Skin epidermis (tissue), 12 donors: Measurements from ENCODE around the gene NT5DC1.
"Not testable (repeated sequence)": the region's sequence is repeated elsewhere in the genome, so short reads cannot be mapped to it uniquely, and the experiment has no call there.

Source experiments
- H3K27ac ChIP-seq, 21 experiments: fragments of 200-600 bp; sonication (generic) in 11 of 21; one replicate each; pipeline ENCODE4 v1.5.0; 2020; ENCODE audit warnings: mild to moderate bottlenecking in 3 of 21, inconsistent platforms in 2 of 21, moderate library complexity in 2 of 21
- H3K4me3 ChIP-seq, 7 experiments: fragments of 200-600 bp; sonication (generic) in 2 of 7; one replicate each; pipeline ENCODE4 v1.5.0; 2020; ENCODE audit warnings: inconsistent platforms in 2 of 7, mild to moderate bottlenecking in 2 of 7, moderate library complexity in 1 of 7

NT5DC1 gene

DNA sequence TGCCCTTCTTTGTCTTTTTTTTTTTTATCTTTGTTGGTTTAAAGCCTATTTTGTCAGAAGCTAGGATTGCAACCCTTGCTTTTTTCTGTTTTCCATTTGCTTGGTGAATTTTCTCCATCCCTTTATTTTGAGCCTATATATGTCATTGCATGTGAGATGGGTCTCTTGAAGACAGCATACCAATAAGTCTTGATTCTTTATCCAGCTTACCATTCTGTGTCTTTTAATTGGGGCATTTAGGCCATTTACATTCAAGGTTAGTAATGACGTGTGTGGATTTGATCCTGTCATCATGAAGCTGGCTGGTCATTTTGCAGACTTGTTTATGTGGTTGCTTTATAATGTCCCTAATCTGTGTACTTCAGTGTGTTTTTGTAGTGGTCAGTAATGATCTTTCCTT is 162.7 kb downstream of the NT5DC1 start:
- Histone ChIP-seq H3K4me3 (no peak overlapping the region), H3K27ac (no peak overlapping the region)

DNA sequence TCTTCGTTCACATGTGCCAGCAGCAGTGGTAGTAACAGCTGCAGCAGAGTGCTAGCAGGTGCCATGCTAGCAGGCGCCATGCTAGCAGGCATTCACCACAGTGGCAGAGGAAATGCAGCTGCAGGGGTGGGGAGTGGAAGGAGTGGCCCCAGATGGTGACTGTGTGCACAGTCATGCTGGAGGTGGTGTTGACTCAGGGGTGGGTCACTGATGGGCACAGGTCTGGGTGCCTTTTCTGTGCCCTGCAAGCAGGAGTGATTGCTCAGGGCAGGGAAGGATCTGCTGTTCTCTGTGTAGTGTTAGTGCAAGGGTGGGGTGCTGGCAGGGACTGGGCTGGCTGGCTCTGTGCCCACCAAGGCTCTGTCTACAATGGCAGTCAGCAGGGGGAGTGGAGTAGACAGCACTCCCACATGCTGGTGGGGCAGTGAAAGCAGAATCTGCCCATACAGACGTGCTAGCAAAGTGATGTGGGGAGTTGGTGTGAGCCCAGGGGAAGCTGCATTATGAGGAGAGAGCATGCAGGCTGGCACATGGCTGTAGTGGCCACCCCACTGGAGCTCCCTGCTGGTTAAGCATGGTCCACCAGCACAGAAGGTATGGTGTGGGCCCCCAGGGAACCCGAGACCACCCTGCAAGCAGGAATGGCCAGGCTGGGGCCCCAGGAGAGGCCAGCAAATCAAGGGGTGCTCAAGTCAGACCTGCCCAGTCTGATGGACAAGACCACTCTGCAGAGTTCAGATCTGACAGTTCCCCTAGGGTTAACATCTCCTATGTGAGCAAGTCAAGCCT is 164.6 kb downstream of the NT5DC1 start:
- Histone ChIP-seq H3K27ac (no peak overlapping the region), H3K4me3 (no peak overlapping the region)

DNA sequence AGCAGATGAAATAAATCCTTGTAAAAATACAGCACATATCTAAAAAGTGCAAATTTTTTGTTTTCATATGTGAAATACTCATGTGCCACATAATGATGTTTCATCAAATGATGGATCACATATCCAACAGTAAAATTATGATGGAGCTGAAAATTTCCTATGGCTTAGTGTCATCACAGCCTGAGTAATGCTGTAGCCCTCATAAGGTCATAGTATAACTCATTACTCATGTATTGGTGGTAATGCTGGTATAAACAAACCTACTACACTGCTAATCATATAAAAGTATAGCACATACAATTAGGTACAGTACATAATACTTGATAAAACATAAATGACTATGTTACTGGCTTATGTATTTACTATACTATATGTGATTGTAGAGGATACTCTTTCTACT is 166.2 kb downstream of the NT5DC1 start:
- Histone ChIP-seq H3K27ac (no peak overlapping the region), H3K4me3 (no peak overlapping the region)

DNA sequence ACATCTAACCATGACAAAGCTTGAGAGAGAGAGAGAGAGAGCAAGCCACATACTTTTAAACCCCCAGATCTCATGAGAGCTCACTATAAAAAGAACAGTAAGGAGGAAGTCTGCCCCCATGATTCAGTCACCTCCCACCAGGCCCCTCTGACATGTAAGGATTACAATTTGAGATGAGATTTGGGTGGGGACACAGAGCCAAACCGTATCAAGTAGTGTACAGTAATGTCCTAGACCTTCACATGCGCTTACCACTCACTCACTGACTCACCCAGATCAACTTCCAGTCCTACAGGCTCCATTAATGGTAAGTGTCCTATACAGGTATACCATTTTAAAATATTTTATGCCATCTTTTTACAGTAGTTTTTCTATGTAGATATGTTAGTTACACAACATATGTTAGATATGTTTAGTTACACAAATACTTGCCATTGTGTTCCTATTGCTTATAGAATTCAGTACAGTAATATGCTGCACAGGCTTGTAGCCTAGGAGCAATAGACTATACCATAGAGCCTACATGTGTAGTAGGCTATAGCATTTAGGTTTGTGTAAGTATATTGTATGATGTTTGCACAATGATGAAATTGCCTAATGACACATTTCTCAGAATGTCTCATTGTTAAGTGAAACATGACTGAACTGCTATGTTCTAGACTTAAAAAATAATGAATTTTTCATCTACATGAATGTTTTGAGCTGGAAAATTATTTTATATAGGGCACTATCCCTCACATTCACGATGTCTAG is 167.4 kb downstream of the NT5DC1 start:
- Histone ChIP-seq H3K4me3 (no peak overlapping the region), H3K27ac (no peak overlapping the region)

DNA sequence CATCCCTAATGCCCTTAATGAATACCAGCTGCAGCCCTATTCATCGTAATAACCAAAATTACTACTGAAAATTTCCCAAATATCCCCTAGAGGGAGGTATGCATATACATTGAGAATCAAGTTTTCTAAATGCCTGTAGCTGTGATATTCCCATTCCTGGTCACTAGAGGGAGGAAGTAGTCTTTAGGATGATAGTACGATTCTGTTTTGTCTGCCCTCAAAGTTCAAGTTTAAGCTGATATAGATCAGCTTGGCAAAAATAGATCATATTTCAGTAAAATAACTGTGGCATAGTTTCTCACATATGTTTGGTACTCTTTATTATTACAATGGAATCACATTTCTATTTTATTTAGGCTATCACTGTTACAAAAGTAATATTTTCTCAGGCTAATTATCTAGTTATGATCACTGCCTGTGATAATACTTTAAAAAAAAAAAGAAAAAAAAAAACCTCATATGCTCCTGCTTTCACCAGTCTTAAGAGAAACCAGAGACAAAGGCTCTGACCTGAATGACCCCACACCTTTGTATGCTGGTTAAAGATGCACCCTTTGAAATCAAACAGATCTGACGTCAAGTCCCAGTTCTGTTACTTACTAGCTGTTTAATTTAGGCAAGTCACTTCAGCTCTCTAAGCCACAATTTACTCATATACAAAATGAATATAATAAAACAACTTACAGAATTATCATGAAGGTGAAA is 168.1 kb downstream of the NT5DC1 start:
- H3K4me3 ChIP-seq: no peak overlapping the region
- H3K27ac ChIP-seq: no peak overlapping the region

DNA sequence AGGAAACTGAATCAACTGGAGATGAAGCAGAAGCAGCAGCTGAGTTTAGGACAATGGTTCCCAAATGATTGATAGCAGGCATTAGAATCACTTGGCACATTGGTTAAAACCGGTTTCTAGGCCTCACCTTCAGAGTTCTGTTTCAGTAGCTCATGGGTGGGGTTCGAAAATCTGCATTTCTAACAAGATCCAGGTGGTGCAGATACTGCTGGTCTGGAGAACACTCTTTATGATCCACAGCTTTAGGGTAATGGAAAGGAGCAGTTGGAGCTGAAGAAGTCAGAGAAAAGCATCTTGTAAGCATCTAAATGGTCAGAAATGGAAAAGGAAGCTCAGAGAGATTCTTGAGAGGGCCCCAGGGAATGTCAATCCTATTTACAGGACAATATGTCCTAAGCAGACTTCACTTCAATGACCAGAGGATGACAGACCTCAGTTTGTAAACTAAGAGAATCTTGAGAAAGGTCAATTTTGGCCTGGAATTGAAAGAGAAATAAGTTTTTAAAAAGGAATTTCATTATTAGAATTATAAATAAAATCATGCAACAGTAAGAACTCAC is 170.6 kb downstream of the NT5DC1 start:
- Histone ChIP-seq H3K4me3 (no peak overlapping the region), H3K27ac (no peak overlapping the region)

DNA sequence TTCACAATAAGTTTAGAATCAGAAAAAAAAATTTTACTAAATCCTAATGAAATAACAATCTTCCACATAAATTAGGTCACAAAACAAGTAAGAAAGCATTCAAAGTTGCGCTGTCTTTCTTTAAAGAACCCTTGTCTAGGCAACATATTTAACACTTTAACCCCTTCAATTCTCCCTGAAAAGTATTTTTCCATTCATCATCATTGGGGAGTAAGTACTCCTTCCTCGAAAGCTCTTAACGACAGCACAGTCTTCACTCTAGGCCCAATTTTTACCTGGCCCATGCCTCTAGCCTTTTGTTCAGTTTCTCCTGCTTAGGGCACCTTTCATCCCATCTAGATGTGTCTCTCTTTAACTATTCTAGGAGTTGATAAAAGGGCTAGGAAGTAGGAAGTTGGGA is 176.5 kb downstream of the NT5DC1 start:
- peak overlapping the region; percentile 77 to 94 (median 92) for H3K4me3 ChIP-seq
- H3K27ac ChIP-seq: peak overlapping the region in 6 of 21 experiments; percentile 25 to 99 (median 75)

DNA sequence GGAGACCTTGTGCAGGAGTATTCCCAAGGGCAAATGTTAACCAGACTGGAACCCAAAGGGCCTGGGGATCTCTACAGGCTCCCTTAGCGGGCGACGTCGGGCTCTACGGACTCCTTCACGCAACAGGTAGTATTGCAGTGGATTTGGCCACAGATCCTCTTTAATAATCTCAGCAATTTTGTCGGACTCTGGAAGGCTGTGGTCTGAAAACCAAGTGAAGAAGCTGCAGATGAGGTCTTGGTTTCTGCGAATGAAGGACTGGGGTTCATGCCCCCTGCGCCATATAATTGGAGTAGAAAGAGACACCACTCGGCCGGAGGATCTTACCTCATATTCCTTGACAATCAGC is 177.8 kb downstream of the NT5DC1 start:
- H3K27ac ChIP-seq: peak overlapping the region in 20 of 21 experiments; percentile 90 to 99 (median 98)
- peak overlapping the region; percentile 77 to 94 (median 92) for H3K4me3 ChIP-seq

DNA sequence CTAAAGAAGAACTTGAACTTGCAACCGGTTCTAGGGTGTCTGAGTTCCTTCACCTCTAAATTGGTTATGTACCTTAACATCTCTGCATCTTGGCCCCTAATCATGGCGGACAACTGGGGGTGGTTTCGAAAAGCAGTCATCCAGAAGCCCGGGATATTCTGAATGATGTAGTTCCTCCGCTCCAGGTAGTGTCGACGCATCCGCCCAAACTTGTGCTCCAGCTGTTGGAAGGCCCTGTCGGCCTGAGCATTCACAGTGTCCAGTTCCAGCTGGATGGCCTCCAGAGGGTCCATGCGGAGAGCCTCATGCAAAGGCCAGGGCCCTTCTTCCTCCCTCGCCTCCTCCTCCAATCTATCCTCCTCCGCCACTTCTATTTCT is 178.2 kb downstream of the NT5DC1 start:
- H3K27ac ChIP-seq: peak overlapping the region; percentile 90 to 99 (median 98)
- peak overlapping the region; percentile 77 to 94 (median 92) for H3K4me3 ChIP-seq

DNA sequence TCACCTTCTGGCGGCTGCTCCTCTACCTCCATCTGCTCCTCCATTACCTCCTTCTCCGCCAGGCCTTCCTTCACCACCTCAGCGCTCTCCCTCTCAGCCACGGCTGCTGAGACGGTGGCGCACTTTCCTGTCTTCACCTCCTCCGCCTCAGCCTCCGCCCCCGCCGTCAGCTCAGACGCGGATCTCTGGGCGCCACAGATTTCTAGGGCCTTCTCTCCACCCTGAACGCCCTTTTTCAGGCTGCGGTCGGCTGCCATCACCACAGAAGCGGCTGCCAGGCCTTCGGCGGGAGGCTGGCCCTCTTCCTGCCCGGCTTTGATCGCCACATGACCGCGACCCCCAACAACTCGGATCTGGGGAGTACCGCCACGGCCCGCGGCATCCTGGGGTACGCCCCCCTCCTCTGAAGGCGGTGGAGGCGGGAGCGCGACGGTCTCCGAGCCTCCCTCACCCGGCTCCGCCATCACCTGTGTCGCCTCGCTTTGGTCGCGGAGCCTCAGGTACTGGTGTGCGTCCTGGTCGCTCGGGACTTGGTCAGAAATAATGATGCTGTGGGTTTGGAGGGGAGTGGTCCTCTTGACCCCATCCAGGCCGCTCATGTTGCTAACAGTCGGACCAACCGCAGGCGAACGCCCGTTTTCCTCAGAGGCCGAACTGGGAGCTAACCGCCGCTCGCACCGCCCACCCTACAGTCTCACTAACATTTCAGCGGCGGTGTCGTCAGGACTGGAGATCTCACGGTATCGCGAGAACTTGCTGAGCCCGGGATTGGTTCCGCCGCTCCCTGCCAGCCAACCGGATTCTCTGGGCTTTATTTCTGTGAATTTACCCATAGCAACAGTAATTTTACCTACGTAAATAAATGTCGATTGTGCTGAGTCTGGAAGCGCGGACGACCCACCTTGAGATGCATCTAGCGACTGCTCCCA is 178.8 kb downstream of the NT5DC1 start, which contains the start of gene TSPYL1:
Gene TSPYL1, minus strand, starts transcription at position 699 of the 929 bp plus-strand sequence. Its CDS starts 100 bp downstream, at position 599.
- H3K27ac ChIP-seq: peak within 1 kb of the TSS; percentile 90 to 99 (median 98)
- H3K4me3 ChIP-seq: peak within 1 kb of the TSS; percentile 77 to 94 (median 92)

DNA sequence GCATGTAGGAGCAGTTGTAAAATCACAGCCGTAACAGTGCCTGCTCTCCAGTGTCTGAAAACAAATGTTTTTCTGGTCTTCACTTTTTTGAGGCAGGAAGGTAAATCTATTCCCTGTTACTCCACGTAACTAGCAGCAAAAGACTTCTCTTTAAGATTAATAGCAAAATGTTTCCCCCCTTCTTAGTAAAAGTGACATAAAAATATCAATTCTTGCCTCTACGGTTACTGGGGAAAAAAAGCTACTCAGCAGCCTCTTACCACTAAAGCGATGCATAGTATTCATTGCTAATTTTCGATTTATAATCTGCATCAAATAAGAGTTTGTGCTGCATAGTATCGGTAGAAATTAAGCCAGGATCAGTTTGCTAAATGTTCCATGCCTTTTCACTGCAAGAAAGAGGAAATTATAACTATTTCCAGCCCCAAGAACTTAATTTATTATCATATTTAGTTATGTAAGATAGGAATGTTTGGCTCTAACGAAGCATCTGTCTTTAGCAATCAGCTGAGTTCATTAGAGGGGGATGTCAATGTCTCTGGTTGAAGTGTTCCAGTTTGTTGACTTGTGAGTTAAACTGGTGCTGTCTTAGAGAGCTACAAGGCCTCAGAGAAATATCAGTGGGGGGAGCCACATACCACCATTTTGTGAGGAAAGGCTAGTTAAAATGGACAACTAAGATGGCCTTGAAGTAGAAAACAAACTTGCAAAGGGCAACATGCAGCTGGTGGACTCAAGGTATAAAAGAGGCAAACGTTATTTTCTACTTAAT is 179.7 kb downstream of the NT5DC1 start:
- Histone ChIP-seq H3K27ac (peak overlapping the region in 20 of 21 experiments; percentile 80 to 99 (median 98)), H3K4me3 (peak overlapping the region; percentile 77 to 94 (median 92))

DNA sequence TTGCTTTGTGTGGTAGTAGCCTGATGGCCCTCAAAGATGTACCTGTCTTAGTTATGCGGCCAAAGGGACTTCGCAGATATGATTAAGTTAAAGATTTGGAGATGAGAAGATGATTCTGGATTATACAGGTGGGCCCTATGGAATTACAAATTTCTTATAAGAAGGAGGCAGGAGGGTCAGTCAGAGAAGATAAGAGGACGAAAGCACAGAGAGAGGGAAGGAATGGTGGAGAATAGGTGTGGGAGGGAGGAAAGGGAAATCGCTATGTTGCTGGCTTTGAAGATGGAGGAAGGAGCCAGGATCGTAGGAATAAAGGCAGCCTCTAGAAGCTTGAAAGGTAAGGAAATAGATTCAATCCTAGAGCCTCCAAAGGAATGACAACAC is 180.3 kb downstream of the NT5DC1 start:
- Histone ChIP-seq H3K4me3 (no peak overlapping the region), H3K27ac (peak overlapping the region in 3 of 21 experiments; percentile 98 to 99 (median 98))

DNA sequence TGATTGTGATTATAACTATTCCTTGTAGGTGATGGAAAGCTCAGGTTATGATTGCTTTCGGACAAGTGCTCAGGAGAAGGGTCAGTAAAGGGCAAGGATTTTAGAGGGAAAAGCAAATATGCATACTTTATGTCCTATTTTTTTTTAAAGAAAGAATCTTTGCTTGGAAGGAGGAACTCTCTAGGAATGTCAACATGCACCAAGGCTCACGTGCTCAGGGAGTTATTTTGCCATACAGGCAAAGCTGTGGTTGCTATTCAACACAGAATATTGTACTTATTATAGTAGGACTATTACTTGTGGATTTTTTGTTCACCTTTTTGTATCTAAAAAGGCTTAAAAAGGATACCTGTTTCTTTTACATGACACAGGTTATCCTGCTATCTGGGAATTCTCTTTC is 182.0 kb downstream of the NT5DC1 start:
- Histone ChIP-seq H3K27ac (no peak overlapping the region), H3K4me3 (no peak overlapping the region)

DNA sequence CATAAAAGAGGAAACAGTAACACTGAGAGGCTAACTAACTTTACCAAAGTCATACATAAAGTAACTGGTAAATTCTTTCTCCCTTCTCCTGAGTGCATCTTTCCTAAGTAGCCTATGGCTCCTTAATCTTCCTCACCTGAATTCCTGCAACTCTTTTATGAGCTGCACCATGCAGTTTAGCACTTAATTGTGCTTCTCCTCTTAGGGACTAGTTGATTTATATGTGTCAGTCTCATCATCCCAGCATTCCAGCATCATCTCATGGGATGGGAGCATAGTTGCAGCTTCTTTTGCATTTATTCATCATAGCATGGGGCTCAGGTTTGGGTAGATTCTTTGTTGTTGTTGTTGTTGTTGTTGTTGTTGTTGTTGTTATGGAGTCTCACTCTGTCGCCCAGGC is 182.5 kb downstream of the NT5DC1 start:
- Histone ChIP-seq H3K27ac (no peak overlapping the region), H3K4me3 (no peak overlapping the region)

DNA sequence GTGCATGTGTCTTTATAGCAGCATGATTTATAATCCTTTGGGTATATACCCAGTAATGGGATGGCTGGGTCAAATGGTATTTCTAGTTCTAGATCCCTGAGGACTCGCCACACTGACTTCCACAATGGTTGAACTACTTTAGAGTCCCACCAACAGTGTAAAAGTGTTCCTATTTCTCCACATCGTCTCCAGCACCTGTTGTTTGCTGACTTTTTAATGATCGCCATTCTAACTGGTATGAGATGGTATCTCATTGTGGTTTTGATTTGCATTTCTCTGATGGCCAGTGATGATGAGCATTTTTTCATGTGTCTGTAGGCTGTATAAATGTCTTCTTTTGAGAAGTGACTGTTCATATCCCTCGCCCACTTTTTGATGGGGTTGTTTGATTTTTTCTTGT is 184.3 kb downstream of the NT5DC1 start:
- not testable (repeated sequence) for H3K4me3 ChIP-seq, H3K27ac ChIP-seq

DNA sequence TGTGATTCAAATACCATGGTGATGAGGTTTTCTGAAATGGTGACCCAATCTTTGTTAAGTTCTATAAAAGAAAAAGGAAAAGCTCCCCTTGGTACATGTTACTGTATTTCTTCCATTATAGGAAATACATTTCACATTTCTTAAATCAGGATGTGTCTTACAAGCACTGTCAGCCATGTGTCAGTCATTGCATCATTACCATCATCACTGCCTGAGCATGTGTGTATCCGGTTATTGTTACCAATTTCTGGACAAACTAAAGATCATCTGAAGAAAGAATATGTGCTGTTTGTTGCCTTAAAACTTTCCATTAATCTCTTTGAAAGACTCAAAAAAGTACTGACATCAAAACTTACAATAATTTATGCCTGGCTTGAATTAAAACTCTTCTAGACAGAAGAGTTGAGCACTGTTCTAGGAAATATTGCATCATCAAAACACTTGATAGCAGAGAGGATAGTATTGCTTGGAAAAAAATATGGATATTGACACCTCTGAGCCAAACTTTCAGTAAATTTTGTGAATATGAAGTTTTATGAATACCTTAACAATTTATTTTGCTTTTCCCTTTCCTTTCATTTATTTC is 186.2 kb downstream of the NT5DC1 start:
- Histone ChIP-seq H3K27ac (no peak overlapping the region), H3K4me3 (no peak overlapping the region)

DNA sequence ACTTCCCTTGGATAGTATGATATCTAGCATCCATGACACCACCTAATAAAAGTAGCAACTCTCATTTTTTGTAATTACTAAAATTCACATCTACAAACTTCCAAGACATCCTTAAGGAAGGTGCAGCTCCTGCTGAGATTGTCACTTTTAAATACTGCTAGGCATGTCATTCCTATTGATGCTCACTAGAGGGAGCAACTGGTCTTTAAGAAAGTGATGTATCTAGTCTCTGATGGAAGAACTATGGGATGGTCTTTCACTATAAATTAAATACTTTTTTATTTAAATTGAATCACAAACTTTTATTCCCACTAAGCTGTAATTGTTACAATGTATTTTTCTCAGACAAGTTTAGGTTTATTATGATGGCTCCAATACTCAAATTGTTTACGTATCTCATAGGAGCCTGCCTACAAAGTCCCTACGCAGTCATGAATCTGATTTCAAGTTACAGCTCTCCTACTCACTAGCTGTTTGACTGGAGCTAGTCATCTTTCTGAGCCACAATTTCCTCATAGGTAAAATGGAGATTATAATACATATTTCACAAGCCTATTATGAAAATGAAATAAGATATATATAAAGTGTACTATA is 187.1 kb downstream of the NT5DC1 start:
- no peak overlapping the region for H3K4me3 ChIP-seq

DNA sequence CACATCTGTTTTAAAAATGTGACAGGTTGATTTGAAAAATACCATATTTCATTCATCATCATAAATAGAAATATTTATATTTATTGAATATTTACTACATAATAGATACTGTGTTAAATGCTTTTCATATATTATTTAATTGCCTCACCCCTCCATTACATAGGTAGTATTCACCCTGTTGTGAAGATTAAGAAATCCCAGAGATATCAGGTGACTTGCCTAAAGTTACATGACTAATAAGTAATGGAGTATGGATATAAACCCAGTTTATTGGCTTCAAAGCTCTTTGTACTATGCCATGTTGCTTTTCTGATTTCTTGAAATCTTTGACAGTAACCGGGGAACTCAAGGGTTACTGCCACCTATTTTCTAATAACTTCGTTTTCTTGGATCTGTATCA is 189.2 kb downstream of the NT5DC1 start:
- no peak overlapping the region for H3K4me3 ChIP-seq

More for the DNA sequence above, 187.1 kb downstream of the NT5DC1 start:
- no peak overlapping the region for H3K27ac ChIP-seq

More for the DNA sequence above, 189.2 kb downstream of the NT5DC1 start:
- no peak overlapping the region for H3K27ac ChIP-seq
